Tibial nerve (tissue), 4 donors: ENCODE results near the gene MYO3B. TPM values are rescaled to one million over a fixed set of nuclear protein-coding genes. Genes with fewer than 3 reads are reported as not detected.

ENCODE experiments used
- DNase-seq, 2 donors: peaks; one replicate each; pipeline ENCODE4 v3.0.0-alpha.2; 2019; ENCODE audit warnings: low spot score in 2 of 2
- H3K27ac ChIP-seq, 4 donors: fragments of 200-600 bp; sonication (generic) in 3 of 4; one replicate each; pipeline ENCODE4 v1.5.1; 2017 to 2019; ENCODE audit warnings: mild to moderate bottlenecking in 1 of 4
- H3K27me3 ChIP-seq, 2 donors: fragments of 200-600 bp; sonication (generic) in 1 of 2; one replicate each; pipeline versions ENCODE4 v1.5.1 to v1.6.0; 2017 to 2019
- H3K36me3 ChIP-seq, 3 donors: fragments of 200-600 bp; sonication (generic); one replicate each; pipeline ENCODE4 v1.5.1; 2018 to 2019
- H3K4me1 ChIP-seq, 4 donors: fragments of 200-600 bp; sonication (generic) in 3 of 4; one replicate each; pipeline ENCODE4 v1.5.1; 2017 to 2019
- H3K4me3 ChIP-seq, 4 donors: fragments of 200-600 bp; sonication (generic) in 3 of 4; one replicate each; pipeline ENCODE4 v1.5.1; 2017 to 2019; ENCODE audit warnings: mild to moderate bottlenecking in 1 of 4, moderate library complexity in 1 of 4
- H3K9me3 ChIP-seq, 4 donors: fragments of 200-600 bp; sonication (generic) in 3 of 4; one replicate each; pipeline ENCODE4 v1.5.1; 2017 to 2019
- EP300 ChIP-seq, 2 donors: sonication (generic); formaldehyde crosslinking; IDR thresholded peaks; one replicate each; pipeline ENCODE4 v1.6.1; 2017; ENCODE audit warnings: antibody characterized with exemption in 2 of 2, mild to moderate bottlenecking in 1 of 2
- POLR2A ChIP-seq, 2 donors: fragments of 450-650 bp; IDR thresholded peaks; one replicate each; pipeline ENCODE4 v1.6.1; 2017; ENCODE audit warnings: antibody characterized with exemption in 2 of 2, mild to moderate bottlenecking in 2 of 2, moderate library complexity in 2 of 2
- WGBS, 2 donors: methylation state at CpG; one replicate each; pipeline ENCODE4 v1.1.5; 2018; 5-methylcytosine and 5-hydroxymethylcytosine counted together
- total RNA-seq, 4 donors: library from RNA; depleted of rRNA; stranded (reverse); fragments of >200 nt; gene quantifications; one replicate each; pipeline ENCODE4 v1.1.0, GENCODE V29; 2016
- TF ChIP-seq, protein P1 (sequence below), 5 experiments: fragments of 200-600 bp in 3 of 5; fragments of 450-650 bp in 2 of 5; sonication (generic) in 3 of 5; IDR thresholded peaks; one replicate each; pipeline ENCODE4 v1.5.1; 2016 to 2019; ENCODE audit warnings: antibody characterized with exemption in 5 of 5, mild to moderate bottlenecking in 3 of 5, moderate library complexity in 2 of 5

Gene MYO3B
- total RNA-seq, 4 donors from 2014 or later, result 0.22 to 0.63 (median 0.39) TPM; not detected in 1

DNA sequence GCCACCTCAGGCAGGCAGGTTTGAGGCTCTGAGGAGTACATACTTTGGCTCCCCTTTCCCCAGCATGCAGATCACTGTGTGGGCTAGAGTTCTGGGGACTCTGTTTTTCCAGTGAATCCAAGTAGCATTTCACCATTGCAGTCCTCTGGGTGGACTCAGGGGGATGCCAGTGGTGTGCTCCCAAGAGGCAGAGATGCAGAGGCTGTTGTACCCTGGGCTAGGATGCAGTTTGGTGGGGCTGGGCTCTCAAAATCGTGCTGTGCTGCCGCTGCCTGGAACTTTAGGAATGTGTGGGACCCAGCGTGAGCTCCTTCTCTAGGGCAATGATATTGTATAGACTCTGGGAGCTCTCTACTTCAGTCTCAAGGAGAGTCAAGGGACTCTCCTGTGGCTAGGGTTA, 104.9 kb downstream of the MYO3B start:
- no peak for DNase-seq
- TF ChIP-seq POLR2A (IDR thresholded peaks at IDR 0.05) (no peak), EP300 (IDR thresholded peaks at IDR 0.05) (no peak)
- TF ChIP-seq, protein P1, sequence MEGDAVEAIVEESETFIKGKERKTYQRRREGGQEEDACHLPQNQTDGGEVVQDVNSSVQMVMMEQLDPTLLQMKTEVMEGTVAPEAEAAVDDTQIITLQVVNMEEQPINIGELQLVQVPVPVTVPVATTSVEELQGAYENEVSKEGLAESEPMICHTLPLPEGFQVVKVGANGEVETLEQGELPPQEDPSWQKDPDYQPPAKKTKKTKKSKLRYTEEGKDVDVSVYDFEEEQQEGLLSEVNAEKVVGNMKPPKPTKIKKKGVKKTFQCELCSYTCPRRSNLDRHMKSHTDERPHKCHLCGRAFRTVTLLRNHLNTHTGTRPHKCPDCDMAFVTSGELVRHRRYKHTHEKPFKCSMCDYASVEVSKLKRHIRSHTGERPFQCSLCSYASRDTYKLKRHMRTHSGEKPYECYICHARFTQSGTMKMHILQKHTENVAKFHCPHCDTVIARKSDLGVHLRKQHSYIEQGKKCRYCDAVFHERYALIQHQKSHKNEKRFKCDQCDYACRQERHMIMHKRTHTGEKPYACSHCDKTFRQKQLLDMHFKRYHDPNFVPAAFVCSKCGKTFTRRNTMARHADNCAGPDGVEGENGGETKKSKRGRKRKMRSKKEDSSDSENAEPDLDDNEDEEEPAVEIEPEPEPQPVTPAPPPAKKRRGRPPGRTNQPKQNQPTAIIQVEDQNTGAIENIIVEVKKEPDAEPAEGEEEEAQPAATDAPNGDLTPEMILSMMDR (IDR thresholded peaks at IDR 0.05), result no peak
- H3K4me1 ChIP-seq, result no peaks in the 10 kb centered on the region
- no peaks in the 10 kb centered on the region for H3K36me3 ChIP-seq
- H3K27me3 ChIP-seq, result no peaks in the 10 kb centered on the region
- 23 to 29% methylated on average over 3 of the region's 3 CpGs for WGBS, 2 donors
- peaks cover 0 to 13% (median 0%) of the 10 kb centered on the region in 4 donors for H3K9me3 ChIP-seq
- no peak overlapping the region for H3K27ac ChIP-seq
- H3K4me3 ChIP-seq, result no peak overlapping the region

DNA sequence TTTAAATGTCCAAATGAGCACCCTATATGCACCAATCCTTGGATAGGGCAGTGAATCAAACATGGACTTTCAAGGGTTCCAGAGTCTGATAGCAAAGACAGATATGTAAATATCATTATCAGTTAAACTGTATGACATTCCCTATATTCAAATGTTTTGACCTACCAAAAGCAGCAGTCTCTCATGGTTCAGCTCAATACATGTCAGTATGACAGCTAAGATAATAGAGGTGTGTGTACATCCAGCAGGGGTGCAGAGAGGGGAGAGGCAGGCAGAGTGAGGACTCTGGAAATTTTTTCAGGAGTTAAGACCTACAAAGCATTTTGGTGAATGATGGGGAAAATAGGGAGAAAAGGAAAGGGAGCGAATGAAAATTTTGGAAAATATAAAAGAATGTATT, 106.3 kb downstream of the MYO3B start:
- Histone ChIP-seq H3K27me3 (no peaks in the 10 kb centered on the region), H3K9me3 (peaks cover 0 to 17% (median 0%) of the 10 kb centered on the region in 4 donors), H3K36me3 (no peaks in the 10 kb centered on the region), H3K27ac (no peak overlapping the region), H3K4me3 (no peak overlapping the region), H3K4me1 (no peaks in the 10 kb centered on the region)
- WGBS, 2 donors, result 95 to 96% methylated on average over 1 of the region's 1 CpG
- no peak for DNase-seq
- TF ChIP-seq, protein P1 (IDR thresholded peaks at IDR 0.05), result no peak
- TF ChIP-seq EP300 (IDR thresholded peaks at IDR 0.05) (no peak), POLR2A (IDR thresholded peaks at IDR 0.05) (no peak)

DNA sequence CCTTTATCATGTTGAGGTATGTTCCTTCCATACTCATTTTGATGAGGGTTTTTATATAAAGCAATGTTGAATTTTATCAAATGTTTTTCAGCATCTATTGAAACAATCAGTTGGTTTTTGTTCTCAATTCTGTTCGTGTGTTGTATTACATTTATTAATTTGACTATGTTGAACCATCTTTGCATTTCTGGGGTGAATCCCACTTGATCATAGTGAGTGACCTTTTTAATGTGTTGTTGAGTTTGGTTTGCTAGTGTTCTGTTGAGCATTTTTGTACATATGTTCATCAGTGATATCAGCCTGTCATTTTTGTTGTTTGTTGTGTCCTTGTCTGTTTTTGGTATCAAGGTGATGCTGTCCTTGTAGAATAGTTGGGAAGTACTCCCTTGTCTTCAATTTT, 110.9 kb downstream of the MYO3B start:
- no peak for TF ChIP-seq POLR2A (IDR thresholded peaks at IDR 0.05)
- TF ChIP-seq, protein P1 (IDR thresholded peaks at IDR 0.05), result no peak
- no peak for TF ChIP-seq EP300 (IDR thresholded peaks at IDR 0.05)
- Histone ChIP-seq H3K27me3 (no peaks in the 10 kb centered on the region), H3K36me3 (no peaks in the 10 kb centered on the region), H3K9me3 (peaks cover 0 to 29% (median 0%) of the 10 kb centered on the region in 4 donors), H3K27ac (no peak overlapping the region), H3K4me3 (no peak overlapping the region), H3K4me1 (no peaks in the 10 kb centered on the region)
- DNase-seq, result no peak
- 88% methylated on average over 1 of the region's 1 CpG for WGBS, 2 donors

DNA sequence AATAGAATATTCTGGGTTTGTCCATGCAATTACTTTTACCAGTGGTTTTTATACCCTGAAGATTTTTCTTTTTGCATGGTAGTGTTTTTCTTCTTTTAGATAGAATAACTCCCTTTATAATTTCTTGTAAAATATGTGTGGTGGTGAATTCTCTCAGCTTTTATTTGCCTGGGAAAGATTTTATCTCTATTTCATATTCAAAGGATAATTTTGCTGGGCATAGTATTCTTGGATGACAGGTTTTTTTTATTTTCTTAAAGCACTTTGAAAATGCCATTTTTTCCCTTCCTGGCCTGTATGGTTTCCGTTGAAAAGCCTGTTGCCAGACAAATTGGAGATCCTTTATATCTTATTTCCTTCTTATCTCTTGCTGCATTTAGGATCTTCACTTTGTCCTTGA, 113.5 kb downstream of the MYO3B start:
- H3K4me3 ChIP-seq, result no peak overlapping the region
- H3K9me3 ChIP-seq, result peaks cover 0 to 35% (median 0%) of the 10 kb centered on the region in 4 donors
- no peak for DNase-seq
- WGBS, 2 donors, result 87% methylated on average over 1 of the region's 1 CpG
- TF ChIP-seq, protein P1 (IDR thresholded peaks at IDR 0.05), result no peak
- TF ChIP-seq EP300 (IDR thresholded peaks at IDR 0.05) (no peak), POLR2A (IDR thresholded peaks at IDR 0.05) (no peak)
- H3K27ac ChIP-seq, result no peak overlapping the region
- no peaks in the 10 kb centered on the region for H3K4me1 ChIP-seq
- H3K27me3 ChIP-seq, result no peaks in the 10 kb centered on the region
- H3K36me3 ChIP-seq, result no peaks in the 10 kb centered on the region

DNA sequence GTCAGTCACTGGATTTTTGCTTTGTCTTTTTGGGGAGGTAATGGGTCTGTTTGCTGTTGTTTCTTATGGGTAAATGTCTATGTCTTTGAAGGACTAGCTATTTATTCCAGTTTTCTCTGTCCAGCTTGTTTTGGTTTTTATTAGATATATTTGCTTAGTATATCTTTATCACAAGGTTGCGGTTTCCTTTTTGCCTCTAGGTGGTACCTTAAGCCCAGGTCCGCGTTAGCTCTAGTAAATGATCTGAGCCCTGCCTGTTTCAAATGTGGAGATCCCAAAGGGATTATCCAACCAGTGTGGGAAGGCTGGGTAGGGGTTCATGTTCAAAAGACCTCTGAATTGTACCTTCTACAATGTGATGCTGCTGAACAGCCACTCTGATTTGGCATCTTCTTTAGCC, 114.5 kb downstream of the MYO3B start:
- 57 to 79% methylated on average over 3 of the region's 3 CpGs for WGBS, 2 donors
- TF ChIP-seq POLR2A (IDR thresholded peaks at IDR 0.05), result no peak
- TF ChIP-seq, protein P1 (IDR thresholded peaks at IDR 0.05), result no peak
- TF ChIP-seq EP300 (IDR thresholded peaks at IDR 0.05), result no peak
- Histone ChIP-seq H3K36me3 (no peaks in the 10 kb centered on the region), H3K27ac (no peak overlapping the region), H3K9me3 (peaks cover 0 to 30% (median 0%) of the 10 kb centered on the region in 4 donors), H3K27me3 (no peaks in the 10 kb centered on the region), H3K4me3 (no peak overlapping the region), H3K4me1 (no peaks in the 10 kb centered on the region)
- no peak for DNase-seq
